ENCODE results near the gene PLAC1.
A peak's percentile ranks its signal among the peaks of the same experiment; 100 is the strongest.

PLAC1 gene

DNA sequence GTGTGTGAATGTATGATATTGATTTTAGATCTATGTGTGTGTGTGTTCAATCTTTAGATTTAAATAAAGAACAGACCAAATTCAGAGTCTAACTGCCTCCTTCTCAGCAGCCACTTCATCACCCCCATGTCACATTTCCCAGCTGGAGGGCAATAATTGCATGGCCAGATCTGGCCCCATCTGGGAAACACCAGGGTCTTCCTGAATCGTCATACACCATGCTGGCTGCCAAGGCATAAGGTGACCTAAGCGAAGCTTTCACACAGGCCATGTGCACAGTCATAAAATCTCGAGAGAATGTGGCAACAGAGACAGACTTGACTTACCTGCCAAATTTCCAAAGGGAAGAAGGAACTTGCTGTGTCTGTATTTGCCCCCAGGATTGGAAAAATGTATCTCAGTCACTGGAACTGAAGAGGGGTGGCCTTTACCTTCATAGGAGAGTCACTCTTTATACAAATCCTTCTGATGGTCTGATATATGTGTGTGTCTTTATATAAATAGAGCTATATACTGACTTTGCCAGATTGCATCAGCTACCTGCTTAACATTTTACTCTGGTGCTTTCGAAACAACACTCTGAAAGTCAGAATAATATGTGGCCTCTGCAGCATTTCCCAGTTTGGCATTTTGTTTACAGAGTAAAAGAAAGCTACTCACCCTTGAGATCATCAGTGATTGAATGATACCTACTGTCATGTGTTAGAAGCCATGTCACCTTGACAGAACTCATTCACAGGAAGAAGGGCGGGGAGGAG, at the start of gene PLAC1:
Gene PLAC1 (minus strand): TSS at position 470 of the 758 bp plus-strand sequence. CDS start 91,789 bp downstream, outside the sequence.
- no peak for DNase-seq

- DNase-seq: no peak
Measured at GRCh38 chrX:134706138-134706537, 47.9 kb upstream of the PLAC1 start.

GRCh38 chrX:134695999-134696398, 37.7 kb upstream of the PLAC1 start:
- DNase-seq: no peak

- DNase-seq: no peak
Measured at GRCh38 chrX:134694333-134695322, 36.4 kb upstream of the PLAC1 start.

- DNase-seq: no peak
Measured at GRCh38 chrX:134693644-134694043, 35.4 kb upstream of the PLAC1 start.

DNA sequence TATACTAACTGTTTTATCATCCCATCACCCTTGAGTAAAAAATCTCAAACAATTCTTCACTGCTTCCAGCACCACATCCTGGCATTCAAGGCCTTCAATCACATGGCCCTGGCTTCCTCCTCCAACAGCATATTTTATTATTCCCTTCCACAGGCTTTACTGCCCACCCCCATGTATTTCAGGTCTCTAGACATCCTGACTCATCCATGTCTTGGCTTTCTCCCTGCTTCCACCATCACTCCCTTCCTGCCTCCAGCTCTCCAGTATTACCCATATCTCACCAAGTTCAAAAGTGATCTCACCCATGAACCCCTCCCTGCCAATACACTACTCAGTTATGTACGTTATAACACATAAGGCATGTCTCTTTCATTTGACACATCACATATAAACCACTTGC, 34.7 kb upstream of the PLAC1 start:
- DNase-seq: no peak

- no peak for DNase-seq
Measured at GRCh38 chrX:134692233-134692632, 34.0 kb upstream of the PLAC1 start.

DNA sequence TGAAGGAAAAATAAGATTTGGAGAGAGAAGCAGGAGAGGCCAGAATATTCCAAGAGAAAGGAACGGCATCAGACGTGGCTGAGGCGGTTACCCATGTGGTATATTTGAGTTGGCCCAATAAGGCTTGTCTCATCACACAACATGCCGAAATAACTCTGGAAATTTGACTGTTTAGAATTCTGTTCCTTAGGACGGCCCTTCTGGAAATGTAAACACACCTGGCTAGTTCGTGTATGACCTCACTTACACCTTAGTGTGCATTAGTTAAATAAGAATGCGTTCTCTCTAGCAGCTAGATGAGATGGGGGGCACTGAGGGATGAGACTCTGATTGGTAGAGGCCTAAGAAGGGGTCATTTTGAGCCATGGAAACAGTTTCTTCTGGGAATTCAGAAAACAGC, 33.2 kb upstream of the PLAC1 start:
- no peak for DNase-seq

GRCh38 chrX:134688839-134689238, 30.6 kb upstream of the PLAC1 start:
- DNase-seq: no peak

- no peak for DNase-seq
Measured at GRCh38 chrX:134688031-134688823, 30.0 kb upstream of the PLAC1 start.

- no peak for DNase-seq
Measured at GRCh38 chrX:134685668-134686067, 27.4 kb upstream of the PLAC1 start.

GRCh38 chrX:134684956-134685355, 26.7 kb upstream of the PLAC1 start:
- DNase-seq: no peak

DNA sequence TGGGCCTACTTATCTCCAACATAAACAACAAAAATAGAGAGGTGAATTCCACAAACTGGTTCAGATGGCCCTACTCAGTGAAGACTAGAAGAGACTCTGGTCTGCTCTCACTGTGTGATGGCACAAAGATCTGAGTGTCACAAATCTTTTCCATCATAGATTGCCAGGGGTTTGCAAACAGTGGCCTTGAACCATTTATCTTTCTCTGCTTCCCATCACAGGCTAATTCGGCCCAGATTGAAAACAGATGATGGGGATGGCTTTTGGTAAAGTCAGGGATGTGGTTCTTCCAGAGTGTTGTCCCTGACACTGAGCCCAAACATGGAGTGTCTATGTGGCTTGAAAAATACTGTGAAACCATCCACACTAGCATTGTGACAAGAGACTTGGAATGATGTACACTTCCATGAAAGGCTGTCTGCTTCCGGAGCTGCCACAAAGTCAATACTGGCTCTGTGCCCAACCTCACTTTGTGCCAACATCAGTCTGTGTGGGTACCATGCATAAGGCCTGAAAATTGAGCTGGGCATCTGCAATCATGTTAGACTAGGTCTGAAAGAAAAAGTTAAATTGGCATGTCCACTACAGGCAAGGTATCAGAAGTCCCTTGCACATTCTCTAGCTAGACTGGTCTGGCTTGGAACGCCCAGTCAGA, 25.2 kb upstream of the PLAC1 start:
- peak in 1 of 58 donors; percentile 0 for DNase-seq

- DNase-seq: no peak
Measured at GRCh38 chrX:134682081-134682480, 23.8 kb upstream of the PLAC1 start.

DNA sequence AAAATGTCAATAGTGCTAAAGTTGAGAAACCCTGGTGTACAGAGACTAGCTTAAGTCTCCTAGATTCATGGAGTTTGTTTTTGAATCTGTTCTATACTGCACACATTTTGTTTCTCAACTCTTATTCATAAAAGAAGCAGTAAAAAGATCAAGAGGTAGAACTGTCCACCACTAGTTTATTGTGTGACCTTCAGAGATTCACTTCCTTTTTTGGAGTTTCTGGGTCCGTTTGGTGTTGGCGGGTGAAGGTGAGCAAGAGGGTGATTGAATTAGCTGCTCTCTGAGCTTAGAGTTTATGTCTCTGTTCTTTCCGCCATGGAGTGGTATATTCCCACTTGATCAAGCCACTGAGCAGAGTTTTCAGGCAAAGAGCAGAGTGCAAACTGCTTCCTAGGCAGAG, 21.4 kb upstream of the PLAC1 start:
- DNase-seq: no peak

GRCh38 chrX:134679221-134679620, 20.9 kb upstream of the PLAC1 start:
- no peak for DNase-seq

DNA sequence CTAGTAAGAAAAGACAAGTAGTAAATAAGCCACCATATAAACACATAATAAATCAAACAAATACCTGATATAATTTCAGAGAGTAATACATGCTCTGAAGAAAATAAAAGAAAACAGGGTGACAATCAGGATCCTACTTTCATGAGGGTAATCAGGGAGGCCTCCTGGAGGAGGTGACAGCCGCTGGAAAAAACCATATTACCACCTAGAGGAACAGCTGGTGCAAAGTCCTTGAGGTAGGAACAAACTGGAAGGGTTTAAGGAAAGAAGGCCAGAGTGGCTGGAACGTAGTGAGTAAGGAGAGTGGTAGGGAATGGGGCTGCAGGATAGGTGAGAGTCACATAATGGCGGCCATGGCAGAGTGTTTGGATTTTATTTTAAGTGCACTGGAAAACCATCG, 19.1 kb upstream of the PLAC1 start:
- DNase-seq: no peak

GRCh38 chrX:134676436-134676835, 18.2 kb upstream of the PLAC1 start:
- no peak for DNase-seq

DNA sequence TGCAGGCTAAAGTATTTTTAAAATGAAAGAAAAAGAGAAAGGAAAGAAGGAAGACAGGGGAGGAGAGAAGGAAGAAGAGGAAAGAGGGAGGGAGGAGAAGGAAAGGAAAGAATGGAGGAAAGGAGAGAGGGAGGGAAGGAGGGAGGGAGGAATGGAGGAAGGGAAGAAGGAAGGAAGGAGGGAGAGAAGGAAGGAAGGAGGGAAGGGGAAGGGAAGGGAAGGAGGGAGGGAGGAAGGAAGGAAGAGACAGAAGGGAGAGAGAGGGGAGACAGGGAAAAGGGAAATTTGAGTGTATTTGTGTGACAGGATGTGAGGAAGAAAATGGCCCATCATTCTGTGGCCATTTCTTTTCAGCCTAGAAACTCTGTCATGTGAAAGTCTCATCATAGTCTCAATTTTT, 14.9 kb upstream of the PLAC1 start:
- DNase-seq: no peak

- no peak for DNase-seq
Measured at GRCh38 chrX:134672101-134672500, 13.8 kb upstream of the PLAC1 start.

DNA sequence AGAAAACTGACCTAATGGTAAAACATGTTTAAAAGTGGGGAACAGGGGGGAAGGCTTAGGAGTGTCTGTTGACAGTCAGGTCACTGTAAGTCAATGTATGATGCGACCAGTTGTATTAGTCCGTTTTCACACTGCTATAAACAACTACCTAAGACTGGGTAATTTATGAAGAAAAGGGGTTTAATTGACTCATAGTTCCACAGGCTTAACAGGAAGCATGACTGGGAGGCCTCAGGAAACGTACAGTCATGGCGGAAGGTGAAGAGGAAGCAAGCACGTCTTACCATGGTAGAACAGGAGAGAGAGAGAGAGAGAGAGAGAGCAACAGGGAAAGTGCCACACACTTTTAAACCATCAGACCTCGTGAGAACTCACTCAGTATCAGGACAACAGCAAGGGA, 13.0 kb upstream of the PLAC1 start:
- DNase-seq: no peak

All from anterior cingulate cortex (tissue), 58 donors.